Measurements from ENCODE around the gene RPL23.

RPL23 gene

GRCh38 chr17:38853292-38854219, at the start of gene RPL23:
Gene RPL23 (minus strand): TSS chr17:38853721. CDS start chr17:38853710, 11 bp downstream.
- DNase-seq: peak; percentile 98

GRCh38 chr17:38900978-38901656, 47.6 kb upstream of the RPL23 start:
- DNase-seq: no peak

DNA sequence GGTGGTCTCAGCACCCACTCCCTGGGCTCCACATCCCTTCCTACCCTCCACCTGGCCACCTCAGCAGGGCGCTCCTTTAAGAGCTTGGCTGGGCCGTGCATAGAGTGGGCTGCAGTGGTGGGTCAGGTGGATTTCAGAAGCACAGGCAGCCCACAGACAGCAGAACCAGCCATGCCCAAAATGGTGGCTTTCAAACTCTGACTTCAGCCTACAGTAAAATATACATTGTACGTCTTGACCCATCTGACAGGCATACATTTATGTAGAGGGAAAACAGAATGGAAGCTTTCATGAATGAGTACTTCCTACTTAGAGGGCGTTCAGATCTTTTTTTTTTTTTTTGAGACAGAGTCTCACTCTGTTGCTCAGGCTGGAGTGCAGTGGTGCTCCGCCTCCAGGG, 45.9 kb upstream of the RPL23 start:
- DNase-seq: no peak

DNA sequence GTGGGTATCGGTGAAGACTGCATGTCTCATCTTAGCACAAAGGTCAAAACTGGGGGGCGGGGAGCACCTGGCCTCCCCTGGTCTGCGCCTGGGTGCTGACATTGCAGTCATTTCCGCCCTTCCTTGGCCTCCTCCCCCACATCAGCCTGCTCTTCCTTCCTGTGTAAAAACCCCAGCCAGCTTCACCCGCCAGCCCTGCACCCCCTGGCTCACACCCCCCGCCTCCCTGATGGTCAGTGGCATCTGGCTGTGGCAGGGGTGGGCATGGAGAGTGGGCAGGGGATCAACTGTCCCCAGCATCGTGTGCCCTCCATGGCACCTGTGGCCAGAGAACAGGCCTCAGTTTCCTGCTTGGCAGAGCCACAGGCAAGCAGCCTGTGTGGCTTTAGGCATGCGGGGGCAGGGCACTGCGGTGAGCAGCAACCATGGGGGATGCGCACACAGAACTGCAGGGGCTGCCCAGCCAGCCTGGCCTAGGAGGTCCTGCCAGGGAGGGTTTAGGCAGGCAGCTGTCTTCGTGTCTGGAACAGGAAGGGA, 45.4 kb upstream of the RPL23 start:
- no peak for DNase-seq

- DNase-seq: no peak
Measured at GRCh38 chr17:38898291-38898679, 44.8 kb upstream of the RPL23 start.

DNA sequence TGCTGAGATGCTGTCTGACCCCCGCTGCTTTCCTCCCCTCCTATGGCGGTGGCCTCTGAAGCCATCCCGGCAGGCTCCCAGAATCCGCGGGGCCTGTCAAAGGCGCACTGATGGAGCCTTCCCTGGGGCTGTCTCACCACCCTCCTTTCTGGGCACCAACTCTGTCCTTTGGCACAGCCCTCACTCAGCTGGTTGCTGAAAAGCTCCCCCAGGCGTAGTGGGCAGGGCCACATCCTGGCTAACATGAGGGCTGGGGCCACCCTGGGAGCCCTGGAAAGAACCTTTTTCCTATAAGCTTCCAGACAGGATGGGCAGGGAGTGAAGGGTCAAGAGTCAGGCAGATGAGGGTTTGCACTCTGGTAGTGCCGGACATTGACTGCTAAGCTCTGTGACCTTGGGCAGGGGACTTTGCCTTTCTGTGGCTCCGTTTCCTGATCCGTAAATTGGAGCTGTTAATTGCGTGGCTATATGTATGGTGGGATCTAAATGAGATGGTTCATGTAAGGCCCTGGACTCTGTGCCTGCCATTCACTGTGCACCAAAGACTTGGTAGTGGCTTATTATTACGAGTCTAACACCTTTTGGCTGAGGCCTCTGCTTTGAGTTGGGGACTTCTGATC, 44.3 kb upstream of the RPL23 start:
- no peak for DNase-seq

DNA sequence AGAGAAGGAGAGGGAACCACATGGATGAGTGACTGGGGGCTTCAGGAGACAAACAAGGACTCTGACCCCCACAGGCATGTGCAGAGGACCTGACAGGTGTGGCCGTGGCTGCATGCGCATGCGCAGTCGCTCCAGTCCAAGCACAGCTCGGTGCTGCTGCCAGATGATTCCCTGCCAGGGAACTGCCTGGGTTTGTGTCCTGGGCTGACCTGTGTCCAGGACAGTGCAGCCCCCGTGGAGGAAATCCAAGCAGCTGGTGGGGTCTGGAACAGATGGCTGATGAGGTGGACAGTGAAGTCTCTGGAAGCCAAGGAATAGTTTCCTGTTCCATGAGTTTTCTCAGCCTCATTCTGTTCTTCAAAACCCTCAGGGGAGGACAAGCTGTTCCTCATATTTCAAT, 43.7 kb upstream of the RPL23 start:
- DNase-seq: no peak

DNA sequence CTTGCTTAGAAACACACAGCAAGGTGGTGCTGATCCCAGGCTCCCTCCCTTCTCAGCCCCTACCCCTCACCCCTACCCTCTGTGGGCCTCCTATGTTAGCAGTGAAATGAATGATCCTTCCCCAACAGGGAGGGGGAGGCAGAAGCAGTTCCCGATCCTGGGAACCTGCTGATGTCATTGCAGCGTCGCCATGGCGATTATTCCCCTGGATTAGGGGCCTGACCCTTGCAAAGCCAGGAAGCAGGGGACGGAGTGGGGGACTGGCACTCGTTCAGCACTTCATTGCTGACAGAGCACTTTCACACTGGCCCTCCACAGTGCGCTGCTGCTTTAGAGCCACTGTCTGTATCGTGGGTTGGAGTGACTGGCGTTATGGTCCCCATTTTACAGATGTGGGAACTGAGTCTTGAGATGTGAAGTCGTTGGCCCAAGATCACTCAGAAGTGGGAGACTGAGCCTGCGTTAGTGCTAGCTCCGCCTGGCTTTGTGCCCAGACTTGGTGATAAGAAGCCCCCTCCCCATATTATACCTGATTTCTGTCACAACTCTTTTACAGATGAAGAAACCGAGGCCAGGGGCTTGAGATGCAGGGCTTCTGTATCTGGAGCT, 42.9 kb upstream of the RPL23 start:
- no peak for DNase-seq

- DNase-seq: no peak
Measured at GRCh38 chr17:38894276-38894675, 40.8 kb upstream of the RPL23 start.

DNA sequence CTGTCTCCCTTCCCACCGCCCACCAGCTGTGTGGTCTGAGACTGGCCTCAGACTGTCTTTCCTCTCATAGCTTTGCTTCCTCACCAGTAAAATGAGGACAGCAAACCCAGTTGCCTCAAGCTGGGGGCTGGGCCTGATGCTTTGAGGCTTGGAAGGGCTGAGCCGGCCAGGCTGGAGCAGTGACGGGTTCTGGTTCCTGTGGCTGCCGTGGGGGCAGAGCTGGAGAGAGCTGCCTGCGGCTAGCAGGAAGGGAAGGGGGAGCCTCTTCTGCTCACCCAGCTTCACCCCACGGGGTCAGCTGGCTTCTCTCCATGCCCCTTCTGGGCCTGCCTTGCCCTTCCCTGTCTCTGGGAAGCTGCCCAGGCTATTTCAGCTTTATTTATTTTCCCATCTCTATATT, 40.1 kb upstream of the RPL23 start:
- DNase-seq: no peak

DNA sequence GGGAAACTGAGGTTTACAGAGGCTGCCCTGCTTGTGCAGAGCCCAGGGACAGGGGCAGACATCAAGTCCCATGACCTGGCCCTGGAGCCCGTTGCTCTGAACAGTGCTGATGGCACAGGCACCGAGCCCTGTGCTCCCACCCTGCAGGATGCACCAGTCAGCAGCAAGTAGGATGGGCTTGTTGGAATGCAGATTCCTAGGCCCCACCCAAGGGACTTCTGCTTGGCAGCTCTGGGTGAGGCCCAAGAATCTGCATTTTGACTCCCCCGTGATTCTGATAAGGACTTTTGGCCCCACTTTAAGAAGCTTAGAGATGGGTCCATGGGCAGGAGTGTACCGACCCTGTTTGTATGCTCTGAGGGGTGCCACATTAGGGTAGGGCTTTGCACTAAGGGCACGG, 39.6 kb upstream of the RPL23 start:
- DNase-seq: no peak

GRCh38 chr17:38892620-38893019, 39.1 kb upstream of the RPL23 start:
- no peak for DNase-seq

DNA sequence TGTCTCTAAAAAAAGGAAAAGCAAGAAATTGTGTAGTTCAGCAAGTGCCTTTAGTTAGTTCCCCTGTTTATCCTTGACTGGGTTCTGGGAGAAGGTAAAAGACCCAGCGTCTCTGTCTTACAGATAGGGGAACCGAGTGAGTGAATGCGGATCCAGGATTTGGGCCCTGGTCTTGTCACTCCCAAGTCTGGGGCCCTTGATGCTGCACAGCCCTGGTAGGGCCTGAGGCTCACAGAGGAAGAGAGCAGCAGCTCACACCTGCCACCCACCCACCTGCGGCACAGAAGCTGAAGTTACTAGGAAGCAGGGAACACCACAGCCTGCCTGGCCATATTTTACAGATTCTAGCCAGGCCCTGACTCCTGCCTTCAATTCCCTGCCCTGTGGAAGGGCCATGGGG, 38.6 kb upstream of the RPL23 start:
- no peak for DNase-seq

DNA sequence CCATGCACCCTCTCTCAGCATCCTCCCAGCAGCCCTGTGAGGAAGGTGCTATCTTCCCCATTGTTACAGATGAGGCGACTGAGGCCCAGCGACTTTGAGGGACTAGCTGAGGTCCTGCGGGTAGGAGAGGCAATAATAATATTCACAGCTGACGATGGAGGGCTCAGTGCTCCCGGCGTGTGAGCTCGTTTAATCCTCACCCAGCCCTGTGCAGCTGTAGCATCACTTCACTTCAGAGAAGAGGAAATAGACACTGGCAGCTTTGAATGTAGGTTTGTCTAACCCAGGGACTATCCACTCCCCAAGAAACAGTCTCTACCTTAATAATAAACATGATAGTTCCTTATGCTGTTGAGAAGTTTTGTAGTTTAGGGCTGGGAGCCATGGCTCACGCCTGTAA, 37.9 kb upstream of the RPL23 start:
- no peak for DNase-seq

DNA sequence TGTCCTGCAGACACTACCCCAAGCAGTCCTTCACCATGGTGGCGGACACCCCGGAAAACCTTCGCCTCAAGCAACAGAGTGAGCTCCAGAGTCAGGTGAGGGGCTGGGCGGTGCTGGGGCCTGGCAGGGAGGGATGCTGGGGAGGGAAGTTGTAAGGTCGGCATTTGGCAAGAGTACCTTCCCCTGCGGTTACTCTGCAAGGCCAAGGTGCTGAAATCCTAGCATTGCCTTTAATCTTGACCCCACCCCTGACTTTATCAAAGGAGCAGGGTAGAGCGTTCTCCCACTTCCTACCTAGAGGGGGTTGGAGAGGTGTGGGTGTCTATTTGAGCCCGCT, 36.9 kb upstream of the RPL23 start:
- DNase-seq: no peak

- DNase-seq: no peak
Measured at GRCh38 chr17:38889745-38890409, 36.4 kb upstream of the RPL23 start.

DNA sequence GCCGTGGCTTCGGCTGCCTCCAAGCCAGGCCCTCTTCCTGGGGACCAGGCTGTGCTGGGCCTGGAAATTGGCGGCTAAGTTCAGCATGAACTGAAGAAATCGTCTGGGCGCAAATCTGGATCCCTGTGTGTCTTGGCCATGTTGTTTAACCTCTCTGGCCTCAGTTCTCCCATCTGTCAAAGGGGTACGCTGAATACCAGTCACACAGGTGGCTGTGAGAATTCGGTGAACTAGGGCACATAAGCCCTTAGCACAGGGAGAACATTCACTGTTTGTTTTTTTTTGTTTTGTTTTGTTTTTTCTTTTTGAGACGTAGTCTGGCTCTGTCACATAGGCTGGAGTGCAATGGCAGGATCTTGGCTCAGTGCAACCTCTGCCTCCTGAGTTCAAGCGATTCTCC, 35.3 kb upstream of the RPL23 start:
- no peak for DNase-seq

GRCh38 chr17:38886643-38887010, 33.1 kb upstream of the RPL23 start:
- DNase-seq: no peak

GRCh38 chr17:38885728-38886642, 32.5 kb upstream of the RPL23 start:
- no peak for DNase-seq

GRCh38 chr17:38885044-38885727, 31.7 kb upstream of the RPL23 start:
- DNase-seq: no peak

All from NCI-H1092 treated with DMSO at 0.1 percent for 48 hours (cell line).